Osteoblast (primary cell): ENCODE measurements around the gene GORASP1. TPM values are rescaled to one million over a fixed set of nuclear protein-coding genes. Genes with fewer than 3 reads are reported as not detected.

Experiments
- DNase-seq: peaks from one replicate; pipeline ENCODE4 v3.0.0; 2011; ENCODE audit warnings: low spot score, mixed read lengths; ENCODE audit not compliant: insufficient read length; ENCODE audit errors: missing footprints
- H2AFZ ChIP-seq: 2 replicates; pipeline ENCODE4 v1.6.0; 2011; ENCODE audit warnings: mild to moderate bottlenecking, low read length
- H3K27ac ChIP-seq: 2 replicates; pipeline ENCODE4 v1.5.1; 2011; ENCODE audit warnings: mild to moderate bottlenecking, low read depth, low read length, moderate library complexity
- H3K27me3 ChIP-seq: 2 replicates; pipeline ENCODE4 v1.6.0; 2012; ENCODE audit warnings: mild to moderate bottlenecking, control low read depth, inconsistent platforms, low read length, moderate library complexity; ENCODE audit not compliant: insufficient read depth
- H3K36me3 ChIP-seq: 2 replicates; pipeline ENCODE4 v1.5.1; 2011; ENCODE audit warnings: mild to moderate bottlenecking, low read length, control low read depth, moderate library complexity; ENCODE audit not compliant: insufficient read depth
- H3K4me1 ChIP-seq: 2 replicates; pipeline ENCODE4 v1.5.1; 2011; ENCODE audit warnings: mild to moderate bottlenecking, low read length, control low read depth, moderate library complexity; ENCODE audit not compliant: insufficient read depth
- H3K4me2 ChIP-seq: 2 replicates; pipeline ENCODE4 v1.6.0; 2011; ENCODE audit warnings: mild to moderate bottlenecking, low read length; ENCODE audit not compliant: insufficient read depth
- H3K4me3 ChIP-seq: fragments of 200-600 bp; sonication (generic); 3 replicates; pipeline ENCODE4 v1.5.1; 2012; ENCODE audit warnings: mild to moderate bottlenecking, low read length, inconsistent platforms; ENCODE audit not compliant: insufficient read depth
- H3K79me2 ChIP-seq: 2 replicates; pipeline ENCODE4 v1.6.0; 2012; ENCODE audit warnings: mild to moderate bottlenecking, low read length, control low read depth, inconsistent platforms; ENCODE audit not compliant: insufficient read depth
- H3K9me3 ChIP-seq: 2 replicates; pipeline ENCODE4 v1.5.1; 2011; ENCODE audit warnings: low read depth, low read length, control low read depth
- H4K20me1 ChIP-seq: 2 replicates; pipeline ENCODE4 v1.6.0; 2012; ENCODE audit warnings: mild to moderate bottlenecking, low read length, control low read depth; ENCODE audit not compliant: insufficient read depth
- CTCF ChIP-seq: IDR thresholded peaks from 2 replicates; pipeline ENCODE4 v1.5.1; 2011; ENCODE audit warnings: mild to moderate bottlenecking, low read depth, low read length, moderate library complexity; ENCODE audit errors: extremely low read depth
- total RNA-seq: library from RNA; depleted of rRNA; stranded (reverse); fragments of >200 nt; gene quantifications from 2 replicates; pipeline ENCODE4 v1.2.3, GENCODE V29; 2012

The GORASP1 gene
- total RNA-seq, 1 donor: 46.0 TPM

GRCh38 chr3:39050029-39050428 is 57.4 kb downstream of the GORASP1 start:
- TF ChIP-seq CTCF: no peak
- Histone ChIP-seq H3K4me2 (no peak overlapping the region), H3K4me1 (peaks cover 9% of the 10 kb centered on the region), H3K79me2 (peaks cover 31% of the 10 kb centered on the region), H2AFZ (no peak overlapping the region), H3K36me3 (no peaks in the 10 kb centered on the region), H4K20me1 (no peaks in the 10 kb centered on the region), H3K27me3 (peaks cover 2% of the 10 kb centered on the region), H3K9me3 (no peaks in the 10 kb centered on the region), H3K4me3 (no peak overlapping the region), H3K27ac (no peak overlapping the region)
- DNase-seq: peak; percentile 32

Other genes with a start within 250 kb of the GORASP1 start
- gene SCN11A, start 55.7 kb downstream of the GORASP1 start, total RNA-seq: under 0.01 TPM in 1 of 2 replicates, not detected in the other
- 39.8 TPM in 2 replicates for gene WDR48, start 55.6 kb downstream of the GORASP1 start, total RNA-seq
- gene TTC21A, start 53 bp upstream of the GORASP1 start, total RNA-seq: 6.9 and 8.5 TPM in 2 replicates
- gene CSRNP1, start 46.0 kb upstream of the GORASP1 start, total RNA-seq: 5.8 and 8.0 TPM in 2 replicates
- under 0.01 TPM in 2 replicates for gene XIRP1, start 85.0 kb upstream of the GORASP1 start, total RNA-seq
- gene CX3CR1, start 172.4 kb upstream of the GORASP1 start, total RNA-seq: under 0.01 TPM in 2 replicates
- not detected in 2 replicates for gene CCR8, start 222.1 kb upstream of the GORASP1 start, total RNA-seq